ENCODE data around the gene SPOP. TPM values are rescaled to one million over a fixed set of nuclear protein-coding genes. Genes with fewer than 3 reads are reported as not detected.

SPOP gene
- total and polyA plus RNA-seq, 2 experiments from 2014 or later = 13.9 to 18.6 TPM

- TF ChIP-seq ZNF331 (CRISPR knock-in tag; IDR thresholded peaks at IDR 0.05; ENCODE audit: low read depth) = no peak
- TF ChIP-seq, protein P1, sequence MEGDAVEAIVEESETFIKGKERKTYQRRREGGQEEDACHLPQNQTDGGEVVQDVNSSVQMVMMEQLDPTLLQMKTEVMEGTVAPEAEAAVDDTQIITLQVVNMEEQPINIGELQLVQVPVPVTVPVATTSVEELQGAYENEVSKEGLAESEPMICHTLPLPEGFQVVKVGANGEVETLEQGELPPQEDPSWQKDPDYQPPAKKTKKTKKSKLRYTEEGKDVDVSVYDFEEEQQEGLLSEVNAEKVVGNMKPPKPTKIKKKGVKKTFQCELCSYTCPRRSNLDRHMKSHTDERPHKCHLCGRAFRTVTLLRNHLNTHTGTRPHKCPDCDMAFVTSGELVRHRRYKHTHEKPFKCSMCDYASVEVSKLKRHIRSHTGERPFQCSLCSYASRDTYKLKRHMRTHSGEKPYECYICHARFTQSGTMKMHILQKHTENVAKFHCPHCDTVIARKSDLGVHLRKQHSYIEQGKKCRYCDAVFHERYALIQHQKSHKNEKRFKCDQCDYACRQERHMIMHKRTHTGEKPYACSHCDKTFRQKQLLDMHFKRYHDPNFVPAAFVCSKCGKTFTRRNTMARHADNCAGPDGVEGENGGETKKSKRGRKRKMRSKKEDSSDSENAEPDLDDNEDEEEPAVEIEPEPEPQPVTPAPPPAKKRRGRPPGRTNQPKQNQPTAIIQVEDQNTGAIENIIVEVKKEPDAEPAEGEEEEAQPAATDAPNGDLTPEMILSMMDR (conservative IDR thresholded peaks at IDR 0.05; ENCODE audit: low read depth in 2 of 2) = no peak
- TF ChIP-seq JUNB (IDR thresholded peaks at IDR 0.05; ENCODE audit: unreplicated experiment) = no peak
- TF ChIP-seq NANOG (IDR thresholded peaks at IDR 0.05; ENCODE audit: borderline replicate concordance) = no peak
- no peak for TF ChIP-seq ZNF462 (CRISPR knock-in tag; IDR thresholded peaks at IDR 0.05)
- Histone ChIP-seq H3K4me3 (no peak overlapping the region), H3K9me2 (ENCODE audit: insufficient read depth) (no peaks in the 10 kb centered on the region), H3K4me1 (ENCODE audit: insufficient read depth) (no peaks in the 10 kb centered on the region), H3K36me3 (ENCODE audit: insufficient read depth) (no peaks in the 10 kb centered on the region), H3K27ac (ENCODE audit: low read depth) (no peak overlapping the region), H2AFZ (no peak overlapping the region), H3F3A (replicated peaks; ENCODE audit: low read depth) (no peaks in the 10 kb centered on the region), H3K79me2 (replicated peaks; ENCODE audit: insufficient read depth) (peaks cover 66% of the 10 kb centered on the region), H3K4me2 (no peak overlapping the region), H3K27me3 (ENCODE audit: insufficient read depth) (no peaks in the 10 kb centered on the region), H4K20me1 (replicated peaks; ENCODE audit: insufficient read depth) (peaks cover 14% of the 10 kb centered on the region; the same call in 1 of the 2 replicates)
- Mint-ChIP-seq H3K27me3 (ENCODE audit: insufficient read depth, low read depth, poor library complexity) (peaks cover 3% of the 10 kb centered on the region), H3K9me3 (peaks cover 15% of the 10 kb centered on the region; the same call in 2 of the 3 replicates), H3K4me1 (no peaks in the 10 kb centered on the region), H3K36me3 (ENCODE audit: low read depth) (peaks cover 28% of the 10 kb centered on the region), H3K4me3 (no peak overlapping the region), H3K27ac (no peak overlapping the region)
- ATAC-seq (no peak), DNase-seq (ENCODE audit: low spot score) (no peak)
These were observed 18.1 kb downstream of the SPOP start for GRCh38 chr17:49659661-49660382.

Measured in GM23338 (cell line).